OCI-LY7 (cell line): ENCODE data around the gene LRRC55. TPM values are rescaled to one million over a fixed set of nuclear protein-coding genes. Genes with fewer than 3 reads are reported as not detected.

ENCODE experiments used
- BruUV-seq: library from RNA; stranded (reverse); fragments of 400-500 nt; replicated peaks from 2 replicates; lab custom pipeline; 2021; lab: Mats Ljungman, UMichigan
- CTCF ChIA-PET: fragments of 300-600 bp; sonication (Branson Sonifier 250); formaldehyde crosslinking; loops from one replicate; lab custom pipeline; 2022; ENCODE audit warnings: antibody characterized with exemption; ENCODE audit not compliant: unreplicated experiment; lab: Charles Lee
- POLR2A ChIA-PET: fragments of 300-600 bp; sonication (Branson Sonifier 250); formaldehyde crosslinking; loops from one replicate; lab custom pipeline; 2022; ENCODE audit warnings: antibody characterized with exemption; lab: Charles Lee
- DNase-seq: peaks from one replicate; pipeline ENCODE4 v3.0.0-alpha.2; 2015; ENCODE audit warnings: low spot score
- H2AFZ ChIP-seq: fragments of 200-600 bp; sonication (generic), shearing (Covaris generic); 2 replicates; pipeline ENCODE4 v1.6.1; 2014; ENCODE audit warnings: mild to moderate bottlenecking, antibody characterized with exemption, low read length, moderate library complexity
- H3K27ac ChIP-seq: fragments of 200-600 bp; sonication (generic); 2 replicates; pipeline ENCODE4 v1.5.1; 2014; ENCODE audit warnings: mixed run types, low read depth, mild to moderate bottlenecking, moderate library complexity, low read length, inconsistent platforms; ENCODE audit not compliant: poor library complexity, severe bottlenecking
- H3K36me3 ChIP-seq: fragments of 200-600 bp; sonication (generic); 2 replicates; pipeline ENCODE4 v1.6.1; 2014; ENCODE audit warnings: mild to moderate bottlenecking, antibody characterized with exemption, low read length, moderate library complexity, mixed read lengths; ENCODE audit not compliant: insufficient read depth
- H3K4me1 ChIP-seq: fragments of 200-600 bp; sonication (generic); 2 replicates; pipeline ENCODE4 v1.5.1; 2014; ENCODE audit warnings: mild to moderate bottlenecking, low read length; ENCODE audit not compliant: insufficient read depth, poor library complexity, severe bottlenecking
- H3K4me2 ChIP-seq: fragments of 200-600 bp; sonication (generic); 2 replicates; pipeline ENCODE4 v1.6.1; 2014; ENCODE audit warnings: mild to moderate bottlenecking, low read length
- H3K4me3 ChIP-seq: fragments of 200-600 bp; sonication (generic); 2 replicates; pipeline ENCODE4 v1.5.1; 2014; ENCODE audit warnings: mild to moderate bottlenecking, low read depth, low read length; ENCODE audit not compliant: poor library complexity, severe bottlenecking
- H3K79me2 ChIP-seq: fragments of 200-600 bp; sonication (generic); 2 replicates; pipeline ENCODE4 v1.6.1; 2016; ENCODE audit warnings: low read depth, mild to moderate bottlenecking, low read length, moderate library complexity, mixed read lengths; ENCODE audit not compliant: insufficient read depth
- H3K9me2 ChIP-seq: fragments of 200-600 bp; sonication (generic); 2 replicates; pipeline ENCODE4 v1.6.1; 2016; ENCODE audit warnings: mild to moderate bottlenecking, low read length, mixed read lengths; ENCODE audit not compliant: insufficient read depth
- H3K9me3 ChIP-seq: fragments of 200-600 bp; sonication (generic); 2 replicates; pipeline ENCODE4 v1.6.1; 2014; ENCODE audit warnings: mild to moderate bottlenecking, mixed run types, low read length, mixed read lengths
- H4K20me1 ChIP-seq: fragments of 200-600 bp; sonication (generic); 2 replicates; pipeline ENCODE4 v1.6.1; 2014; ENCODE audit warnings: mild to moderate bottlenecking, antibody characterized with exemption, low read length, moderate library complexity, mixed read lengths; ENCODE audit not compliant: insufficient read depth
- EZH2phosphoT487 ChIP-seq: fragments of 200-600 bp; sonication (generic); IDR thresholded peaks from 2 replicates; pipeline ENCODE4 v1.6.1; 2018; ENCODE audit warnings: low read depth, borderline replicate concordance, mild to moderate bottlenecking, mixed run types, antibody characterized with exemption, low read length, moderate library complexity, mixed read lengths
- intact Hi-C: fragments of 100-400 bp; cut with micrococcal nuclease; formaldehyde crosslinking; loops from one replicate; pipeline ENCODE4 v1.10.0; 2022; ENCODE audit not compliant: unreplicated experiment
- total RNA-seq, 2 experiments: library from RNA; depleted of rRNA in 1 of 2; stranded (reverse); fragments of >200 nt in 1 of 2; shearing (Covaris generic) in 1 of 2; gene quantifications; 2 replicates each; pipeline ENCODE4 v1.2.3, GENCODE V29; 2014 to 2022
- TF ChIP-seq, protein P1 (sequence below): fragments of 200-600 bp; sonication (generic); conservative IDR thresholded peaks from 2 replicates; pipeline ENCODE4 v1.5.1; 2014; ENCODE audit warnings: mild to moderate bottlenecking, antibody characterized with exemption, low read length, moderate library complexity, mixed read lengths

Gene LRRC55
- total RNA-seq, 2 experiments from 2014 or later, result not detected

- BruUV-seq, result no TSS peak
- Histone ChIP-seq H3K4me2 (no peak overlapping the region), H3K27ac (no peak overlapping the region), H3K9me3 (no peaks in the 10 kb centered on the region), H2AFZ (no peak overlapping the region), H3K4me3 (no peak overlapping the region), H3K79me2 (no peaks in the 10 kb centered on the region), H3K4me1 (no peaks in the 10 kb centered on the region), H4K20me1 (no peaks in the 10 kb centered on the region), H3K9me2 (no peaks in the 10 kb centered on the region), H3K36me3 (no peaks in the 10 kb centered on the region)
- POLR2A ChIA-PET, result interaction anchor here (0.9 kb wide), 1 partner anchor 10 kb away, joined by 4 read pairs; no protein-coding TSS in a partner anchor
- intact Hi-C loops, result no loop called here
- no peak for DNase-seq
- CTCF ChIA-PET, result no interaction called here
- no peak for TF ChIP-seq EZH2phosphoT487
- TF ChIP-seq, protein P1, sequence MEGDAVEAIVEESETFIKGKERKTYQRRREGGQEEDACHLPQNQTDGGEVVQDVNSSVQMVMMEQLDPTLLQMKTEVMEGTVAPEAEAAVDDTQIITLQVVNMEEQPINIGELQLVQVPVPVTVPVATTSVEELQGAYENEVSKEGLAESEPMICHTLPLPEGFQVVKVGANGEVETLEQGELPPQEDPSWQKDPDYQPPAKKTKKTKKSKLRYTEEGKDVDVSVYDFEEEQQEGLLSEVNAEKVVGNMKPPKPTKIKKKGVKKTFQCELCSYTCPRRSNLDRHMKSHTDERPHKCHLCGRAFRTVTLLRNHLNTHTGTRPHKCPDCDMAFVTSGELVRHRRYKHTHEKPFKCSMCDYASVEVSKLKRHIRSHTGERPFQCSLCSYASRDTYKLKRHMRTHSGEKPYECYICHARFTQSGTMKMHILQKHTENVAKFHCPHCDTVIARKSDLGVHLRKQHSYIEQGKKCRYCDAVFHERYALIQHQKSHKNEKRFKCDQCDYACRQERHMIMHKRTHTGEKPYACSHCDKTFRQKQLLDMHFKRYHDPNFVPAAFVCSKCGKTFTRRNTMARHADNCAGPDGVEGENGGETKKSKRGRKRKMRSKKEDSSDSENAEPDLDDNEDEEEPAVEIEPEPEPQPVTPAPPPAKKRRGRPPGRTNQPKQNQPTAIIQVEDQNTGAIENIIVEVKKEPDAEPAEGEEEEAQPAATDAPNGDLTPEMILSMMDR, result no peak
These were observed 21.6 kb downstream of the LRRC55 start for GRCh38 chr11:57203359-57203758.

GRCh38 chr11:57203882-57204480 lies 22.2 kb downstream of the LRRC55 start:
- no peaks in the 10 kb centered on the region for H4K20me1 ChIP-seq
- no peak overlapping the region for H2AFZ ChIP-seq
- ChIA-PET POLR2A (interaction anchor here (0.9 kb wide), 1 partner anchor 9 kb away, joined by 4 read pairs; no protein-coding TSS in a partner anchor), CTCF (no interaction called here)
- H3K36me3 ChIP-seq, result no peaks in the 10 kb centered on the region
- no TSS peak for BruUV-seq
- no peak overlapping the region for H3K27ac ChIP-seq
- intact Hi-C loops, result no loop called here
- no peak overlapping the region for H3K4me2 ChIP-seq
- DNase-seq, result no peak
- H3K79me2 ChIP-seq, result no peaks in the 10 kb centered on the region
- no peaks in the 10 kb centered on the region for H3K9me2 ChIP-seq
- no peak overlapping the region for H3K4me3 ChIP-seq
- H3K9me3 ChIP-seq, result no peaks in the 10 kb centered on the region
- H3K4me1 ChIP-seq, result no peaks in the 10 kb centered on the region
- TF ChIP-seq, protein P1, result no peak
- no peak for TF ChIP-seq EZH2phosphoT487

DNA sequence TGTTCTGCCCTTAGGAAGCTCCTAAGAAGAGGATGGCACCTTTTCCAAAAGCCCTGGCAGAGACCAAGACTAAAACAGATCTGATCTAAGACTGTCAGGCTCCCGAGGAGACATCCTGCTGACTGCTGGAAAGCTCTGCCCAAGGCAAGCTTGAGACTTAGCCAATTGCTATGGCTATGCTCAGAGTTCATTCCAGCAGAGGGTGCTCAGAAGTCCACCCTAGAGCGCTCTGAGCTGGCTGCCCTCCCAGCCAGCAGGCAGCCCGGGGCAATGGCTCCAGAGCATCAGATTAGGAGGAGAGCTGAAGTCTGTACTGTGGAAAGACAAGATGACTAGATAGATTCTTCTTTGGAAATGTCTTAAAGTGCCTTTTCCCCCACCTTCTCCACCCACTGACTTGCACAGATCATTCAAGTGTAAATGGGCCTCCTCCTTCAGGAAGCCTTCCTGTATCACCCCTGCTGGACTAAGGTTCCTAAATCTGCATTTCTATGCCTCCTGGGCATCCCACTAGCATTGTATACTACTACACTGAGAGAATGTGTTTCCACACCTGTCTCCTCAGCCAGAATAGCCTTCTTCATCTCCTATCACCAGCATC lies 23.4 kb downstream of the LRRC55 start:
- no TSS peak for BruUV-seq
- Histone ChIP-seq H3K79me2 (no peaks in the 10 kb centered on the region), H3K27ac (no peak overlapping the region), H3K4me1 (no peaks in the 10 kb centered on the region), H2AFZ (no peak overlapping the region), H3K4me3 (no peak overlapping the region), H4K20me1 (no peaks in the 10 kb centered on the region), H3K9me3 (no peaks in the 10 kb centered on the region), H3K4me2 (no peak overlapping the region), H3K36me3 (no peaks in the 10 kb centered on the region), H3K9me2 (no peaks in the 10 kb centered on the region)
- intact Hi-C loops, result no loop called here
- no peak for DNase-seq
- ChIA-PET CTCF (no interaction called here), POLR2A (no interaction called here)
- no peak for TF ChIP-seq EZH2phosphoT487
- TF ChIP-seq, protein P1, result no peak
